Smooth muscle cell (in vitro differentiated cells): ENCODE measurements around the gene SLC12A5. TPM values are rescaled to one million over a fixed set of nuclear protein-coding genes. Genes with fewer than 3 reads are reported as not detected.
"Not testable (repeated sequence)": the region's sequence is repeated elsewhere in the genome, so short reads cannot be mapped to it uniquely, and the experiment has no call there.

Source experiments
- DNase-seq: peaks from one replicate; lab custom pipeline; 2025; ENCODE audit not compliant: unreplicated experiment; lab: John Stamatoyannopoulos, UW
- H2AFZ ChIP-seq: fragments of 200-600 bp; sonication (generic); 2 replicates; pipeline ENCODE4 v1.6.0; 2016; ENCODE audit warnings: antibody characterized with exemption, low read depth, mild to moderate bottlenecking
- H3F3A ChIP-seq: fragments of 200-600 bp; sonication (generic); 2 replicates; pipeline ENCODE4 v1.6.0; 2017; ENCODE audit warnings: antibody characterized with exemption, low read depth
- H3K27ac ChIP-seq: fragments of 200-600 bp; sonication (generic); 2 replicates; pipeline ENCODE4 v1.5.1; 2016; ENCODE audit warnings: low read depth, mild to moderate bottlenecking
- H3K27me3 ChIP-seq: fragments of 200-600 bp; sonication (generic); 2 replicates; pipeline ENCODE4 v1.6.1; 2016; ENCODE audit warnings: low read depth, mild to moderate bottlenecking
- H3K36me3 ChIP-seq: fragments of 200-600 bp; sonication (generic); 2 replicates; pipeline ENCODE4 v1.5.1; 2016; ENCODE audit warnings: low read depth
- H3K4me1 ChIP-seq: fragments of 200-600 bp; sonication (generic); 2 replicates; pipeline ENCODE4 v1.5.1; 2016; ENCODE audit warnings: low read depth
- H3K4me2 ChIP-seq: fragments of 200-600 bp; sonication (generic); 2 replicates; pipeline ENCODE4 v1.6.0; 2016; ENCODE audit warnings: mild to moderate bottlenecking
- H3K4me3 ChIP-seq: fragments of 200-600 bp; sonication (generic); 2 replicates; pipeline ENCODE4 v1.5.1; 2016; ENCODE audit warnings: mild to moderate bottlenecking
- H3K79me2 ChIP-seq: fragments of 200-600 bp; sonication (generic); 2 replicates; pipeline ENCODE4 v1.6.0; 2016; ENCODE audit warnings: low read depth, mild to moderate bottlenecking
- H3K9ac ChIP-seq: fragments of 200-600 bp; sonication (generic); 2 replicates; pipeline ENCODE4 v1.6.0; 2016; ENCODE audit warnings: low read depth
- H3K9me3 ChIP-seq: fragments of 200-600 bp; sonication (generic); replicated peaks from 2 replicates; pipeline ENCODE4 v1.5.1; 2016; ENCODE audit warnings: low read depth
- H4K20me1 ChIP-seq: fragments of 200-600 bp; sonication (generic); 2 replicates; pipeline ENCODE4 v1.6.0; 2016; ENCODE audit warnings: low read depth
- WGBS: methylation state at CpG from one replicate; pipeline ENCODE4 v1.1.7; 2016; ENCODE audit warnings: low lambda C conversion rate; 5-methylcytosine and 5-hydroxymethylcytosine counted together
- polyA plus RNA-seq: library from polyadenylated mRNA; unstranded; fragments of >200 nt; fragmentation: Nextera tagmentation; extraction: Ambion mirVana; gene quantifications from 2 replicates; pipeline ENCODE4 v1.2.1, GENCODE V29; 2016
- total RNA-seq: library from RNA; depleted of rRNA; stranded (reverse); fragments of >200 nt; gene quantifications from 2 replicates; pipeline ENCODE4 v1.2.3, GENCODE V29; 2014
- TF ChIP-seq, protein P1 (sequence below): fragments of 200-600 bp; sonication (generic); IDR thresholded peaks from 2 replicates; pipeline ENCODE4 v1.5.1; 2017; ENCODE audit warnings: borderline replicate concordance, mild to moderate bottlenecking, antibody characterized with exemption; ENCODE audit not compliant: insufficient read depth, poor library complexity, severe bottlenecking

SLC12A5 gene
- total and polyA plus RNA-seq, 2 experiments from 2014 or later = 0.40 to 1.3 TPM

DNA sequence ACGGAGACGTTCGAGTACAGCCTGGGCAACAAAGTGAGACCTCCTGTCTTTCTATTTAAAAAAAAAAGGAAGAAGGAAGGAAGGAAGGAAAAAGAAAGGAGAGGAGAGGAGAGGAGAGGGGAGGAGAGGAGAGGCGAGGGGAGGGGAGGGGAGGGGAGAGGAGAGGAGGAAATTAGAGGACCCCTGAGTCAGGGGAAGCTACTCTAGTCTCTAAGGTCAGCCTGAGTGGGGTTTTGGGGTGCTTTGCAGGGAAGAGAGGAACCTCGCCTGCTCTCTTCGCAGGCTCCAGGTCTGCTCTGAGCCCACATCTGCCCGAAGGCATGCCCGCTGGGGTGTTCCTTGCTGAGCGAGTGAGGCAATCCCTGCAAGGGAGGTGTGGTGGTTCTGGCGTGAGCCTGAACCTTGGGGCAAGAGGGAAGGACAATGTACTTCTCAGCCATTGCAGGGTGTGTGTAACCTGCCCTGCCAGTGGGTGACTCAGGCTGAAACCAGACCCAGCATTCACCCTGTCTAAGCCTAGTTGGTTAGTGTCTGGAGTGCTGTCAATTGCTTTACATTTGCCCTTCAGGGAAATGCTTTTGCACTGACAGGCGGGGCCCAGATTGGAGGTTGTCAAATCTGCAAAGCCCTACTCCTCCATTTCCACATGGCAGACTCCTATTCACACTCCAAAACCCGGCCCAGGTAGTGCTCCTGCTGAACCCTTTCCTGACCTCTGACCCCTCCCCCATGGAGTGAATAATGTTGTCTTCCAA, 35.6 kb upstream of the SLC12A5 start:
- TF ChIP-seq, protein P1, sequence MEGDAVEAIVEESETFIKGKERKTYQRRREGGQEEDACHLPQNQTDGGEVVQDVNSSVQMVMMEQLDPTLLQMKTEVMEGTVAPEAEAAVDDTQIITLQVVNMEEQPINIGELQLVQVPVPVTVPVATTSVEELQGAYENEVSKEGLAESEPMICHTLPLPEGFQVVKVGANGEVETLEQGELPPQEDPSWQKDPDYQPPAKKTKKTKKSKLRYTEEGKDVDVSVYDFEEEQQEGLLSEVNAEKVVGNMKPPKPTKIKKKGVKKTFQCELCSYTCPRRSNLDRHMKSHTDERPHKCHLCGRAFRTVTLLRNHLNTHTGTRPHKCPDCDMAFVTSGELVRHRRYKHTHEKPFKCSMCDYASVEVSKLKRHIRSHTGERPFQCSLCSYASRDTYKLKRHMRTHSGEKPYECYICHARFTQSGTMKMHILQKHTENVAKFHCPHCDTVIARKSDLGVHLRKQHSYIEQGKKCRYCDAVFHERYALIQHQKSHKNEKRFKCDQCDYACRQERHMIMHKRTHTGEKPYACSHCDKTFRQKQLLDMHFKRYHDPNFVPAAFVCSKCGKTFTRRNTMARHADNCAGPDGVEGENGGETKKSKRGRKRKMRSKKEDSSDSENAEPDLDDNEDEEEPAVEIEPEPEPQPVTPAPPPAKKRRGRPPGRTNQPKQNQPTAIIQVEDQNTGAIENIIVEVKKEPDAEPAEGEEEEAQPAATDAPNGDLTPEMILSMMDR = no peak
- no peak overlapping the region for H3K4me2 ChIP-seq
- H3K27me3 ChIP-seq = no peaks in the 10 kb centered on the region
- no peaks in the 10 kb centered on the region for H3K36me3 ChIP-seq
- H3K9me3 ChIP-seq = no peaks in the 10 kb centered on the region
- no peaks in the 10 kb centered on the region for H3K79me2 ChIP-seq
- H3K9ac ChIP-seq = no peak overlapping the region
- no peaks in the 10 kb centered on the region for H3F3A ChIP-seq
- no peak overlapping the region for H2AFZ ChIP-seq
- peak overlapping the region; percentile 81 for H3K27ac ChIP-seq
- H3K4me3 ChIP-seq = no peak overlapping the region
- H3K4me1 ChIP-seq = no peaks in the 10 kb centered on the region
- no peak for DNase-seq
- WGBS = 35% methylated on average over 11 of the region's 12 CpGs
- H4K20me1 ChIP-seq = no peaks in the 10 kb centered on the region

DNA sequence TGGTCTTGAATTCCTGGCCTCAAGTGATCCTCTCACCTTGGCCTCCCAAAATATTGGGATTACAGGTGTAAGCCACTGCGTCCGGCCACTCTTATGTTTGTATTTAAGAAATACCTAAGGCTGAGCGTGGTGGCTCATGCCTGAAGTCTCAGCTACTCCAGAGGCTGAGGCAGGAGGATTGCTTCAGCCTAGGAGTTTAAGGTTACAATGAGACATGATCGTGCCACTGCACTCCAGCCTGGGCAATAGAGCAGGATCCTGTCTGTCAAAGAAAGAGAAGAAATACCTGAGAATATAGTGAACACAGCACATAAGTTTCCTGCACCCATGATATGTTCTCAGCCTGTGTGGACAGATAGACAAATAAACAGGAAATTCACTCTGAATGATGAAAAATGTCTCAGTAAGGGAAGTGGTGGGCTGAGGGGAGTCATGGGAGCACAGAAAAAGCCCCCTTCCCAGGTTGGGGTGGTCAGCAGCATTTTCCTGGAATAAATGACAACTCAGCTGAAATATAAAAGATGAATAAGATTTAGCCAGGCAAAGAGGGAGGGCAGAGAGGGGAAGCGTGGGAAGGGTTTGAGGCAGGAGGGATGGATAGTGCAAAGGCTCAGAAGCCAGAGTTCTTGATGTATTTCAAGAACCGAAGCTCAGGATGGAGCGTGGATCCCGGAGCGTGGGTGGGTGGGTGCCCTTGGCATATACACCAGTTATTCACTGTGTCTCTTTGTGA, 34.1 kb upstream of the SLC12A5 start:
- H3K4me1 ChIP-seq = no peaks in the 10 kb centered on the region
- WGBS = 78% methylated on average over 9 of the region's 9 CpGs
- H3K4me2 ChIP-seq = no peak overlapping the region
- H3K9me3 ChIP-seq = no peaks in the 10 kb centered on the region
- H3F3A ChIP-seq = no peaks in the 10 kb centered on the region
- H3K79me2 ChIP-seq = no peaks in the 10 kb centered on the region
- no peak overlapping the region for H3K9ac ChIP-seq
- no peaks in the 10 kb centered on the region for H3K36me3 ChIP-seq
- no peak overlapping the region for H3K27ac ChIP-seq
- no peaks in the 10 kb centered on the region for H4K20me1 ChIP-seq
- H2AFZ ChIP-seq = no peak overlapping the region
- H3K27me3 ChIP-seq = no peaks in the 10 kb centered on the region
- TF ChIP-seq, protein P1 = no peak
- DNase-seq = no peak
- no peak overlapping the region for H3K4me3 ChIP-seq

- H3F3A ChIP-seq, DNase-seq, H3K4me3 ChIP-seq, H3K27me3 ChIP-seq, H3K9me3 ChIP-seq, H4K20me1 ChIP-seq, H3K79me2 ChIP-seq, H3K4me2 ChIP-seq, H3K27ac ChIP-seq, H2AFZ ChIP-seq, H3K9ac ChIP-seq, H3K4me1 ChIP-seq, H3K36me3 ChIP-seq: not testable (repeated sequence)
- WGBS = 90% methylated on average over 6 of the region's 6 CpGs
Measured at GRCh38 chr20:45995495-45996097, 33.4 kb upstream of the SLC12A5 start.

DNA sequence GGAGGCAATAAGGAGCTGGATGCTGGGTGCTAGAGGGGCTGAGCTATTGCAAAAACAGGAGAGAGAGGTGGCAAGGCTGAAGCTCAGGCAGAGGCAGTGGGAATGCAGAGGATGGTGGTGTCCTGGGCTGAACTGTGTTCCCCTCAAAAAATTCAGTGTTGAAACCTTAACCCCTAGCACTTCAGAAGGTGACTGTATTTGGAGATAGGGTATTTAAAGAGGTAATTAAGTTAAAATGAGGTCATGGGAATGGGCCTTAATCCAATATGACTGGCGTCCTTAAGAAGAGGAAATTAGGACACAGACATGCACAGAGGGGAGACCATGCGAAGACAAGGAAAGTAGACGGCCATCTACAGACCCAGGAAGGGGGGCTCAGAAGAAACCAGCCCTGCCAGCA, 31.8 kb upstream of the SLC12A5 start:
- H3K4me3 ChIP-seq = no peak overlapping the region
- no peaks in the 10 kb centered on the region for H3K79me2 ChIP-seq
- no peaks in the 10 kb centered on the region for H3K9me3 ChIP-seq
- 47% methylated on average over 3 of the region's 3 CpGs for WGBS
- TF ChIP-seq, protein P1 = no peak
- no peak for DNase-seq
- H2AFZ ChIP-seq = no peak overlapping the region
- H3K4me1 ChIP-seq = no peaks in the 10 kb centered on the region
- H3K27me3 ChIP-seq = no peaks in the 10 kb centered on the region
- H3K4me2 ChIP-seq = no peak overlapping the region
- no peak overlapping the region for H3K9ac ChIP-seq
- H3F3A ChIP-seq = no peaks in the 10 kb centered on the region
- H3K36me3 ChIP-seq = no peaks in the 10 kb centered on the region
- H3K27ac ChIP-seq = no peak overlapping the region
- no peaks in the 10 kb centered on the region for H4K20me1 ChIP-seq
